Posterior vena cava (tissue), 2 donors: ENCODE results near the gene MRPS35. TPM values are rescaled to one million over a fixed set of nuclear protein-coding genes. Genes with fewer than 3 reads are reported as not detected.

Source experiments
- DNase-seq: peaks from one replicate; pipeline ENCODE4 v3.0.0-alpha.2; 2020; ENCODE audit warnings: low spot score
- intact Hi-C, 2 donors: fragments of 100-400 bp; cut with DNase I; formaldehyde crosslinking; loops; one replicate each; pipeline versions ENCODE4 v1.14.1 to v1.14.2; 2022 to 2023
- total RNA-seq, 2 donors: library from RNA; stranded (reverse); fragmentation: NEBNext Ultra II Directional; extraction: Animal tissue kit (Norgen Biotek cat#: 25700); gene quantifications; one replicate each; pipeline ENCODE4 v1.2.1, GENCODE V29; 2021
- donor health status: DM: yes; HTN: yes; CAD: no.
- donor health status: DM: yes; HTN: yes; CAD: no.

MRPS35 gene
- total RNA-seq, 2 donors from 2014 or later = 29.7 TPM

GRCh38 chr12:27756670-27757195, 46.1 kb downstream of the MRPS35 start:
- DNase-seq = no peak
- intact Hi-C loops = no loop called here

GRCh38 chr12:27762757-27763156, 52.1 kb downstream of the MRPS35 start:
- DNase-seq = no peak
- intact Hi-C loops = no loop called here

- no peak for DNase-seq
- intact Hi-C loops = no loop called here
Measured at GRCh38 chr12:27766587-27766986, 56.0 kb downstream of the MRPS35 start.

GRCh38 chr12:27769142-27769673, 58.6 kb downstream of the MRPS35 start:
- DNase-seq = no peak
- intact Hi-C loops = no loop called here

- DNase-seq = no peak
- intact Hi-C loops = no loop called here
Measured at GRCh38 chr12:27771481-27772327, 61.1 kb downstream of the MRPS35 start.

- intact Hi-C loops = no loop called here
- no peak for DNase-seq
Measured at GRCh38 chr12:27772328-27773049, 61.9 kb downstream of the MRPS35 start.

- intact Hi-C loops = no loop called here
- DNase-seq = no peak
Measured at GRCh38 chr12:27777141-27777540, 66.5 kb downstream of the MRPS35 start.

- DNase-seq = no peak
Measured at GRCh38 chr12:27778206-27778605, 67.6 kb downstream of the MRPS35 start.

GRCh38 chr12:27779416-27779919, 68.8 kb downstream of the MRPS35 start:
- DNase-seq = no peak
- intact Hi-C loops = no loop called here

More at GRCh38 chr12:27778206-27778605, 67.6 kb downstream of the MRPS35 start:
- intact Hi-C loops = no loop called here

GRCh38 chr12:27779920-27780611, 69.4 kb downstream of the MRPS35 start, which contains the start of the genes KLHL42 and MANSC4:
KLHL42 (plus strand) TSS chr12:27780233; CDS start chr12:27780331, 98 bp downstream.
MANSC4 (minus strand) TSS chr12:27780236; CDS start chr12:27771276, 8,960 bp downstream.
- peak; percentile 92 for DNase-seq
- intact Hi-C loops = no loop called here

- intact Hi-C loops = no loop called here
- no peak for DNase-seq
Measured at GRCh38 chr12:27780612-27781408, 70.2 kb downstream of the MRPS35 start.

GRCh38 chr12:27781680-27782079, 71.0 kb downstream of the MRPS35 start:
- DNase-seq = no peak
- intact Hi-C loops = no loop called here

- intact Hi-C loops = no loop called here
- DNase-seq = no peak
Measured at GRCh38 chr12:27782481-27782880, 71.8 kb downstream of the MRPS35 start.

- intact Hi-C loops = no loop called here
- DNase-seq = no peak
Measured at GRCh38 chr12:27785882-27786570, 75.4 kb downstream of the MRPS35 start.

GRCh38 chr12:27787559-27787958, 76.9 kb downstream of the MRPS35 start:
- intact Hi-C loops = no loop called here
- no peak for DNase-seq

- intact Hi-C loops = no loop called here
Measured at GRCh38 chr12:27790179-27790578, 79.5 kb downstream of the MRPS35 start.

GRCh38 chr12:27794818-27795584, 84.4 kb downstream of the MRPS35 start:
- DNase-seq = no peak
- intact Hi-C loops = no loop called here

More at GRCh38 chr12:27790179-27790578, 79.5 kb downstream of the MRPS35 start:
- no peak for DNase-seq
